ENCODE results near the gene TECPR2. TPM values are rescaled to one million over a fixed set of nuclear protein-coding genes. Genes with fewer than 3 reads are reported as not detected.

TECPR2 gene
- total RNA-seq: 1 to 10 TPM; 8.7 to 9.7 TPM

DNA sequence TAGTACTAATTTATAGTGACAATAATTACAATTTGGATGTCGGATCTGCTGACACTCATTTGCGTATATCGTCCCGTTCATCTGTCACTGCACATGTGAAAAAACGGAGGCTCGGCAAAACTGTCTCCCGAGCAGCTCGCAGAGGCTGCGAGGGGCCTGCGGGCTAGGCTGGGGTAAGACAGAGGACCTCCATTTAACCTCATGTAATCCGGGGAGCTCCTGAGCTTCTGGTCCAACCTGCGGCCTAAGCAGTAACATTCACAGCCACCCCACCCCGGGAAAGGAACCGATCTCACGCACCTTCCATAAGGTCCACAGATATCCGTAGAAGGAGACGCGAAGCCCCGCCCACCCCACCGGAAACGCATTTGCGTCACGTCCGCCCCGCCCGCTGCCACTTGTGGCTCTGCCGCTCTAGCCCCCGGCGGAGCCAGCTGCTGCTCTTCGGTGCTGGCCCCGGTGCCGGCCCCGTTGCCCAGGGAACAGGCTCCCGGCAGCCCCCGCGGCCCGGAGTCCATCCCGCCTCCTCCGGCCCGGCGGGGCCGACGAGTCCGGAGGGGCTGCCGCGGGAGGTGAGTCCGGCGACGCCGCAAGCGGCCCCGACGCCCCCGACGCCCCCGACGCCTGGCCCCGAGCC, at the start of gene TECPR2, which contains the start of gene CINP:
Gene TECPR2, plus strand, starts transcription at position 397 of the 637 bp plus-strand sequence. CDS start 13,781 bp downstream, outside the sequence.
Gene CINP, minus strand, starts transcription at position 346 of the 637 bp plus-strand sequence. Its CDS starts 39 bp downstream, at position 307.
- H3K4me3 Mint-ChIP-seq: peak within 1 kb of the TSS; percentile 77 to 88
- no peaks in the 10 kb centered on the region for H3K27me3 Mint-ChIP-seq (ENCODE audit: low read depth)
- peak within 1 kb of the TSS; percentile 88 for H3K27ac Mint-ChIP-seq
- ATAC-seq (replicated peaks in 1 of 2): peak; percentile 88 to 89
- peaks cover 2 to 6% of the 10 kb centered on the region in 2 donors for H3K36me3 Mint-ChIP-seq (ENCODE audit: insufficient read depth in 2 of 2)
- no peaks in the 10 kb centered on the region for H3K9me3 Mint-ChIP-seq
- DNase-seq: peak; percentile 97 to 98
- peaks cover 36% of the 10 kb centered on the region for H3K4me1 Mint-ChIP-seq (ENCODE audit: low read depth)

- no peaks in the 10 kb centered on the region for H3K9me3 Mint-ChIP-seq
- H3K27ac Mint-ChIP-seq: peak overlapping the region; percentile 38
- peaks cover 57% of the 10 kb centered on the region for H3K4me1 Mint-ChIP-seq (ENCODE audit: low read depth)
- H3K36me3 Mint-ChIP-seq (ENCODE audit: insufficient read depth in 2 of 2): peaks cover 0 to 2% of the 10 kb centered on the region in 2 donors
- peak; percentile 86 to 88 for DNase-seq
- peak overlapping the region; percentile 93 to 99 for H3K4me3 Mint-ChIP-seq
- H3K27me3 Mint-ChIP-seq (ENCODE audit: low read depth): peaks cover 5% of the 10 kb centered on the region
- ATAC-seq (replicated peaks in 1 of 2): peak; percentile 69 to 72
These were observed 48.3 kb upstream of the TECPR2 start for GRCh38 chr14:102314242-102315011.

GRCh38 chr14:102315121-102315520, 47.6 kb upstream of the TECPR2 start:
- Mint-ChIP-seq H3K27me3 (ENCODE audit: low read depth) (peaks cover 5% of the 10 kb centered on the region), H3K27ac (no peak overlapping the region), H3K4me3 (peak overlapping the region; percentile 93 to 99), H3K4me1 (ENCODE audit: low read depth) (peaks cover 57% of the 10 kb centered on the region), H3K9me3 (no peaks in the 10 kb centered on the region), H3K36me3 (ENCODE audit: insufficient read depth in 2 of 2) (peaks cover 0 to 2% of the 10 kb centered on the region in 2 donors)
- DNase-seq: no peak
- ATAC-seq (replicated peaks in 1 of 2): no peak

DNA sequence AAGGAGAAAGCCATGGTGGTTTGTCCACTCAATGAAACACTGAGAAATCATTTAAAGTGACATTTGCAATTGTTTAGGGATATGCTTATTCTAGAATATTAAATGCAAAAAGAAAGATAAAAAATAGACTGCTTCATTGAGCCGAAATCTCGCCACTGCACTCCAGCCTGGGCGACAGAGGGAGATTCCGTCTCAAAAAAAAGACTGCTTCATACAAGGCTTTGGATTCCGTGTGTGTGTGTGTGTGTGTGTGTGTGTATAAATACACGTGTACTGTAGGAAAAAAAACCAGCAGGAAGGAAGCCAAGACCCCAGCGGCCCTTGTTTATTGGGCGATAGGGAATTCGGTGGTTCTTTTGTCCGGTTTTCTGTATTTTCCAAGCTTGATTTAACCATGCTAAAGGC, 46.4 kb upstream of the TECPR2 start:
- peaks cover 5% of the 10 kb centered on the region for H3K27me3 Mint-ChIP-seq (ENCODE audit: low read depth)
- DNase-seq (peak; percentile 27 to 37), ATAC-seq (replicated peaks in 1 of 2) (no peak)
- H3K4me1 Mint-ChIP-seq (ENCODE audit: low read depth): peaks cover 62% of the 10 kb centered on the region
- H3K36me3 Mint-ChIP-seq (ENCODE audit: insufficient read depth in 2 of 2): peaks cover 0 to 2% of the 10 kb centered on the region in 2 donors
- no peaks in the 10 kb centered on the region for H3K9me3 Mint-ChIP-seq
- H3K27ac Mint-ChIP-seq: peak overlapping the region; percentile 100
- peak overlapping the region; percentile 79 to 90 for H3K4me3 Mint-ChIP-seq

DNA sequence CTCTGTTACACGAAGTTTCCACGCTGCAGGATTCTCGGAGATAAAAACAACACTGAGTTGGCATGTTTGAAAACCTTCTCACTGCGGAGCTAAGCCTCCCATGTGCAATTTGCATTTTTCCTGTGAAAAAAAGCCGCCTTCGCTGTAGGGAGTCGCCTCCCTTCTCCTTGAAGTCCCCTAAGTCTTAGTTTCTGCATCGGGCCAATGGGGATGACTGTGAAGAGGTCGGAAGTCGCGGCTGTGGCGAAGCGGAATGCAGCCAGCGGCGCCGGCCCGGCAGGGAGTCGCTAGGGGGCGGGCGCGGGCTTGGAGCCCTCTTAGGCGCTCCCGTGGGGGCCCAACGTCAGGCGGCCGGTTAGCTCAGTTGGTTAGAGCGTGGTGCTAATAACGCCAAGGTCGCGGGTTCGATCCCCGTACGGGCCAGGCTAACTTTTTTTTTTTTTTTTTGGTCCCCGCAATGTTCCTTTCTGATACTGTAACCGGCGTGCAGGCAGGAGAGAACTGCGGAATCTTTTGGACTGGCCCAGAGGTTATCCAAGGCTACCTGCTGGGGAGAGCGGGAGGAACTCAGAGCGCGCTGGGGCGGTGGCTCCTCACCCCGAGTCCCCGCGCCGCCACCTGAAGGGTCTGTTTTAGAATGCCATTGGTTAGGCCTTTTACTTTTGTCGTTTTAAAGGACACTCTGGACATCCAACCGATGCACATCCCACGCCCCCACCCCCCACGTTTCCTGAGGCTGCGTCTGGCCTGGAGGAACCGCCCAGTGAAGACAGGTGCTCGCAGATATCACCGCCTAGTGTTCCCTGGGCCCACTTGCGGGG, 45.8 kb upstream of the TECPR2 start:
- peaks cover 62% of the 10 kb centered on the region for H3K4me1 Mint-ChIP-seq (ENCODE audit: low read depth)
- no peaks in the 10 kb centered on the region for H3K9me3 Mint-ChIP-seq
- H3K36me3 Mint-ChIP-seq (ENCODE audit: insufficient read depth in 2 of 2): peaks cover 0 to 2% of the 10 kb centered on the region in 2 donors
- ATAC-seq (replicated peaks in 1 of 2) (peak; percentile 74 to 76), DNase-seq (peak; percentile 91 to 99)
- H3K27ac Mint-ChIP-seq: peak overlapping the region; percentile 100
- H3K27me3 Mint-ChIP-seq (ENCODE audit: low read depth): peaks cover 5% of the 10 kb centered on the region
- H3K4me3 Mint-ChIP-seq: peak overlapping the region; percentile 79 to 90

DNA sequence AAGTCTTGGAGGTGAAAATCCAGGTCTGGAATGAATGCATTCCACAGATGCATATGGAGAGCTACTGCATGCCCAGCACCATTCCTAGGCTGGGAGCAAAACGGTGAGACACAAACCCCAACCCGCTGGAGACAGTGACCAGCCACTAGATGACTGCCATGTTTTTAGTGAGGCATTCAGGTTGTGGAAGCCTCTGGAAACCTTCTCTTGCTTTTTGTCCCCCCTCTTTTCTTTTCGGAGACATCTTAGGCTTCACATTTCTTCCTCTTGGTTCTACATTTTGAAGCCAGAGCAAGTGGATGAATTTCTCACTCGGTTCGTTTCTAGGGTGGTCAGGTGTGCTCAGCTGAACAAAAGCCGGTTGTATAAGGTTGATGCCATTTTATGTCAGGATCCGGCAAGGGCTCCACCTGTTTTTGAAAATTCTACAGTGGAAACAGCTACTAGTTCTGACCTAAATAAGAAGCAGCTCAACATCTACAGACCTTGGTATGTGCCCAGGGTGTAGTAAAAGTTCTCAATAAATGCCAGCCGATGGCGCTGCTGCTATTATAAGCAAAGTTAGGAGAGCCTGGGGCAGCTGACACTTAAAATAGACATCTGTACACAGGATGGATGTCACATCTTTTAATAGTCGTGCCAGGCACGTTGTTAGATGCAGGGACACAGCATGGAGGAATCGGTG, 45.0 kb upstream of the TECPR2 start:
- Mint-ChIP-seq H3K4me1 (ENCODE audit: low read depth) (peaks cover 63% of the 10 kb centered on the region), H3K27me3 (ENCODE audit: low read depth) (peaks cover 5% of the 10 kb centered on the region), H3K9me3 (no peaks in the 10 kb centered on the region), H3K36me3 (ENCODE audit: insufficient read depth in 2 of 2) (peaks cover 0 to 2% of the 10 kb centered on the region in 2 donors), H3K4me3 (peak overlapping the region; percentile 79 to 90), H3K27ac (peak overlapping the region; percentile 100)
- DNase-seq (peak; percentile 49 to 50), ATAC-seq (replicated peaks in 1 of 2) (no peak)

- Mint-ChIP-seq H3K36me3 (ENCODE audit: insufficient read depth in 2 of 2) (peaks cover 0 to 2% of the 10 kb centered on the region in 2 donors), H3K4me3 (peak overlapping the region; percentile 79 to 90), H3K27me3 (ENCODE audit: low read depth) (peaks cover 5% of the 10 kb centered on the region), H3K9me3 (no peaks in the 10 kb centered on the region), H3K27ac (peak overlapping the region; percentile 91), H3K4me1 (ENCODE audit: low read depth) (peaks cover 65% of the 10 kb centered on the region)
- ATAC-seq (replicated peaks in 1 of 2) (peak in 1 of 2 donors; percentile 0), DNase-seq (peak in 1 of 2 donors; percentile 14)
These were observed 43.9 kb upstream of the TECPR2 start for GRCh38 chr14:102318781-102319276.

DNA sequence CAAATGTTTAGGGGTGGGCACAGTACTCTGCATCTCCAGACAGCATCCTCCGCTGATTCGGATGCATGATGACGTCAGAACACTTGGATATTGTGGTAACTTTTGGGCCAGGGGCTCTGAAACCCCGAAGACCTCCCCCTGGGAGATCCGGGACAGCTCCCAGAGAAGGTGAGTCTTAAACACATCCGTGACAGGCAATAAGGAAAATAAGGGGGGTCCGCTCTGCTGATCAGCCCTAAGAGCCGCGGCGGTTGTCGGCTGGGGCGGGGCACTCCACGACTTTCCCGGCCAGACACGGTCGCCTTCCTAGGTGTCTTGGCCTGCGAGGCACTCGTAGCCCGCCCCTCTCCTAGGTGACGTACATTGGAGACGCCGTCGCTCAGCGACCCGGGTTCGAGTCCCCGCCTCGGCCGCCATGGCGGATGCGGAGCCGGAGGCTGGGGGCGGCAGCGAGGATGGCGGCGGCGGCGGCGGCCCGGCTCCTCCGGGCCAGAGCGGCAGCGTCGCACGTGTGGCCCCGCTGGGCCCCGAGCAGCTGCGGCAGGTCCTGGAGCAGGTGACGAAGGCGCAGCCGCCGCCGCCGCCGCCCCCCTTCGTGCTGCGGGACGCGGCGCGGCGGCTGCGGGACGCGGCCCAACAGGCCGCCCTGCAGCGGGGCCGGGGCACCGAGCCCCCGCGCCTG, 43.2 kb upstream of the TECPR2 start, which contains the start of gene ZNF839:
Gene ZNF839, plus strand, starts transcription at position 396 of the 682 bp plus-strand sequence. Its CDS starts 20 bp downstream, at position 416.
- peaks cover 58% of the 10 kb centered on the region for H3K4me1 Mint-ChIP-seq (ENCODE audit: low read depth)

DNA sequence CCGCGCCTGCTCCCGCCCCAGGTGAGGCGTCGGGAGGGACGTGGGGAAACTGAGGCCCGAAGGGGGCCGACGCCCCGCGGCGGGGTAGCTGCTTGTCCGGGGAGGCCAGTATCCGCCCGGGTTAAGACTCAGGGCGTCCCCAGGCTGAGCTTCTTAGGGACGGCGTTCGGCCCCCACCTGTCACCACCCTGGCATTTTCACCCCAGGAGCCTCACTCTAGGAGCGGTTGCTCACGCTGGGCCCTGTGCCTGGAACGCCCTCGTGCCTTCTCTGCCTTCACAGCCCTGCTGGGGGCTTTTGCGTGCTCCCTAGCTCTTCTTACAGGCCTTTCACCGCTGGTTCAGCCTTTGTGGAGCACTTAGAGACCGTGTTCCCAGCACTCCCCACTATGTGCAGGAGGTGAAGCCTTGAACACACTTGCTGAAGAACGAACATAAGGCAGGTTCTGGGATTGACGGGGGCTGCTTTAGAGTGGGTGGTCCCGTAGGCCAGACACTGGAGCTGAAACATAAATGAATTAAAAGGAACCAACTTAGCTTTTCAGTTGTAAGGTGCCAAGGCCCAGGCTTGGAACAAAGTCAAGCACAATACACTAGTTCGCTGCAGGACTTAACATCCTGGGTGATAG, 42.6 kb upstream of the TECPR2 start:
- Mint-ChIP-seq H3K36me3 (ENCODE audit: insufficient read depth in 2 of 2) (peaks cover 0 to 2% of the 10 kb centered on the region in 2 donors), H3K4me3 (peak overlapping the region; percentile 92 to 96), H3K27me3 (ENCODE audit: low read depth) (no peaks in the 10 kb centered on the region), H3K9me3 (no peaks in the 10 kb centered on the region), H3K27ac (peak overlapping the region; percentile 93), H3K4me1 (ENCODE audit: low read depth) (peaks cover 52% of the 10 kb centered on the region)
- DNase-seq (peak; percentile 38 to 43), ATAC-seq (replicated peaks in 1 of 2) (peak; percentile 21 to 27)

More for the DNA sequence above, 43.2 kb upstream of the TECPR2 start, which contains the start of gene ZNF839:
- peak; percentile 78 to 83 for ATAC-seq (replicated peaks in 1 of 2)
- peak; percentile 95 to 98 for DNase-seq
- peaks cover 2% of the 10 kb centered on the region for H3K27me3 Mint-ChIP-seq (ENCODE audit: low read depth)
- peaks cover 0 to 2% of the 10 kb centered on the region in 2 donors for H3K36me3 Mint-ChIP-seq (ENCODE audit: insufficient read depth in 2 of 2)
- peak within 1 kb of the TSS; percentile 93 for H3K27ac Mint-ChIP-seq
- peak within 1 kb of the TSS; percentile 92 to 96 for H3K4me3 Mint-ChIP-seq
- no peaks in the 10 kb centered on the region for H3K9me3 Mint-ChIP-seq

DNA sequence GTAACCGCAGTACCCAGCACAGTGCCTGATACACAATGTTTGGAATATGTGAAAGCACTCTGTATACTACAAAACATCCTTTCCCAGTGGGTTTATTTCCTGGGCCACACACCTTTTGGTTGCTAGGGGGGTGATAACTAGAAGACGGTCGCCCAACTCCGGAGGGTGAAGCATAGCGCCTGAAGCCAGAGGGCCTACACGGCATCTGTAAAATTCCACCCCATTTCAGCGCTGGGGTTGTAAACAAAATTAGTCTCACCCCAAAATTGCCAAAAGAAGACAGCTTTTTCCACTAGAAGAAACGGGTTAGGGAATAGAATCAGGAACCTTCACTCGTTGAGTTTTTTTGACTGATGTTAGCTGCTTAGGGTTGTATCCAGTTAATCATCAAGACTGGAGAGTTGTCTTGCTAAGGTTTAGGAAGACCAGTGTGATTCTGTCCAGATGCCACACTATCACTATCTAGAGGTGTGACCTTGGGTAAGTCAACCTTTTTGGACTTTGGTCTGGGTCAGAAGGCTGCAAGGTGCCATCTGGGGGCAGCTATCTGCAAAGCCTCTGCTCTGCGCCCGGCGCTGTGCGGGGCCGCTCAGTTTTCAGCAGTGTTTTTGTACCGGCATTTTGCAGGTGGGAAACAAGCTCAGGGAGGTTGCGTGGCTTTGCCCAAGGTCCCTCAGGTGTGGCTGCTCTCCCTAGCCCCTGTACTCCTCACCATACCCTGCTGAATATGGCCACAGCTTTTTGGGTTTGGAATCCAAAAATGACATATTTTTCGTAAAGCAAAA, 41.9 kb upstream of the TECPR2 start:
- no peaks in the 10 kb centered on the region for H3K27me3 Mint-ChIP-seq (ENCODE audit: low read depth)
- H3K9me3 Mint-ChIP-seq: no peaks in the 10 kb centered on the region
- H3K27ac Mint-ChIP-seq: peak overlapping the region; percentile 93
- peaks cover 0 to 2% of the 10 kb centered on the region in 2 donors for H3K36me3 Mint-ChIP-seq (ENCODE audit: insufficient read depth in 2 of 2)
- peaks cover 45% of the 10 kb centered on the region for H3K4me1 Mint-ChIP-seq (ENCODE audit: low read depth)
- DNase-seq (no peak), ATAC-seq (replicated peaks in 1 of 2) (no peak)
- peak overlapping the region; percentile 92 to 96 for H3K4me3 Mint-ChIP-seq
